Endothelial cell of umbilical vein (primary cell): ENCODE data around the gene CACHD1.

Source experiments
- JUN ChIP-seq: IDR thresholded peaks from 2 replicates; pipeline ENCODE4 v1.6.1; 2011; ENCODE audit warnings: borderline replicate concordance, low read depth; ENCODE audit not compliant: insufficient read length, insufficient read depth
- POLR2A ChIP-seq: IDR thresholded peaks from 2 replicates; pipeline ENCODE4 v1.6.1; 2012; ENCODE audit warnings: low read depth, mild to moderate bottlenecking, control low read depth, low read length
- TF ChIP-seq, protein P1 (sequence below): IDR thresholded peaks from 2 replicates; pipeline ENCODE4 v1.6.1; 2011; ENCODE audit not compliant: insufficient read depth, insufficient read length

DNA sequence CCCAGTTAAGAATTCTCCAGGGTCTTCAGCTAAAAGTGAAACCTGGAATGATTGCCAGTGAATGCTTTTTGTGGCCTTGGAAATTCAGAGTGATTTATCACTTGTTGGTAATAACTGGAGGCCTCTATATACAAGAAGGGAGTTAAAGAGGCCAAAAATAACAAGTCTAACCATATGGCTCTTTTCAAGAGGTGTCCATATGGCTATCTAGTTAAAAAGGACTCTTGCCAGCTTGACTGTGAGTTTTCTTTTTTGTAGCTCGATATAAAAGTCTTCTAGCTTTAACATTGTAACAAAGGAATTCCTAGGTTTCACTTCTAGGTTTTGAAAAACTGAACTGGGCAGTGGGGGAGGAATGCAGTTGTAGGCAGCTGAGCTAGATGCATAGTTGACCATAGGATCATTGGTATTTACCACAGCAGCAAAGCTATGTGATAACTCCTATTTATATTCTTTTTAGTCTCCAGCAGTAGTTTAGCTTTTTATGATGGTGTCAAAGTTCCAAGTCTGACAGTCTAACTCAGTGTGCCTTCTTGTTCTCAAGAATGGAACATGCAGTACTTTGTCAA, 44.4 kb downstream of the CACHD1 start:
- TF ChIP-seq, protein P1, sequence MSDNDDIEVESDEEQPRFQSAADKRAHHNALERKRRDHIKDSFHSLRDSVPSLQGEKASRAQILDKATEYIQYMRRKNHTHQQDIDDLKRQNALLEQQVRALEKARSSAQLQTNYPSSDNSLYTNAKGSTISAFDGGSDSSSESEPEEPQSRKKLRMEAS = no peak
- TF ChIP-seq JUN = no peak
- no peak for TF ChIP-seq POLR2A
